Loucy (cell line): Measurements from ENCODE around the gene RTN4.

Experiments used
- EZH2phosphoT487 ChIP-seq: fragments of 200-600 bp; IDR thresholded peaks from 2 replicates; pipeline ENCODE4 v1.6.1; 2018; ENCODE audit warnings: antibody characterized with exemption, mild to moderate bottlenecking, moderate library complexity, borderline replicate concordance
- TF ChIP-seq, protein P1 (sequence below): fragments of 200-600 bp; sonication (generic); conservative IDR thresholded peaks from 2 replicates; pipeline ENCODE4 v1.5.1; 2014; ENCODE audit warnings: mild to moderate bottlenecking, antibody characterized with exemption, low read length

DNA sequence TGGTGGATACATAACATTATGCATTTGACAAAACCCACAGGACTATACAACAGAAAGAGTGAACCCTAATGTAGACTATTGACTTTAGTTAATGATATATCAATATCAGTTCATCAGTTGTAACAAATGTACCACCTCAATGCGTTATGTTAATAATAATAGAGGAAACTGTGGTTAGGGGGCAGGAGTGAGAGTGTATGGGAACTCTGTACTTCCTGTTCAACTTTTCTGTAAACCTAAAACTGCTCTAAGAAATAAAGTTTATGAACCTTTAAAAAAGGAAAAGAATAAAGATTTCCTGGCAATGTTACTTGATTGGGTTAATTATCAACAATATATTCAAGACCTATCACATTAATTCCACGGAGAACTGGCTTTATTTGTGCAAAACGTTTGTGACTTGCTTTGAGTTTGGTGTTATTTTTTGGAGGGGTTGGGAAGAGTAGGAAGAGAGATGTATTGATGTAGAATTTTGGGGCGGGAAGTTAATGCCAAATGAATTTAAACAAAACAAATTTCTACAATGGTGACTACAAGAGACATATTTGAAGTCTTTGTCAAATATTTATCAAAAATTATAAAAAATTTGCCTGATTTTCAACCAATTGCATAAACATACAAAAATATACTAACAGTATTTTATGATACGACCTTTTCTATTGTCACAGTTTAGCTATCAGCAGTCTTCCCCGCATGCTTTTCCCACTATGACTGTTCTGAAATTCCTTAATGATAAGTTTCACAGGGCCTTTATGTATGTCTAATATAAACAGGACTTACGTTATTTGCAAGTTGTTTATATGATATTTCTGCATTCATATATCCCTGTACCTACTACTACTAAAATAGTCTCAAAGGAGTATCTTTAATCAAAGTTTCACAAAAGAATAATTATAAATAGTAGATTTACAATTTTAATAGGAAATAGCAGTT is 2.1 kb upstream of the RTN4 start:
- no peak for TF ChIP-seq EZH2phosphoT487
- TF ChIP-seq, protein P1, sequence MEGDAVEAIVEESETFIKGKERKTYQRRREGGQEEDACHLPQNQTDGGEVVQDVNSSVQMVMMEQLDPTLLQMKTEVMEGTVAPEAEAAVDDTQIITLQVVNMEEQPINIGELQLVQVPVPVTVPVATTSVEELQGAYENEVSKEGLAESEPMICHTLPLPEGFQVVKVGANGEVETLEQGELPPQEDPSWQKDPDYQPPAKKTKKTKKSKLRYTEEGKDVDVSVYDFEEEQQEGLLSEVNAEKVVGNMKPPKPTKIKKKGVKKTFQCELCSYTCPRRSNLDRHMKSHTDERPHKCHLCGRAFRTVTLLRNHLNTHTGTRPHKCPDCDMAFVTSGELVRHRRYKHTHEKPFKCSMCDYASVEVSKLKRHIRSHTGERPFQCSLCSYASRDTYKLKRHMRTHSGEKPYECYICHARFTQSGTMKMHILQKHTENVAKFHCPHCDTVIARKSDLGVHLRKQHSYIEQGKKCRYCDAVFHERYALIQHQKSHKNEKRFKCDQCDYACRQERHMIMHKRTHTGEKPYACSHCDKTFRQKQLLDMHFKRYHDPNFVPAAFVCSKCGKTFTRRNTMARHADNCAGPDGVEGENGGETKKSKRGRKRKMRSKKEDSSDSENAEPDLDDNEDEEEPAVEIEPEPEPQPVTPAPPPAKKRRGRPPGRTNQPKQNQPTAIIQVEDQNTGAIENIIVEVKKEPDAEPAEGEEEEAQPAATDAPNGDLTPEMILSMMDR = 0 out of 2 replicates have a peak, but pooled peaks have one; percentile 10
